SU-DHL-6 (cell line): Measurements from ENCODE around the gene COQ8B.

Experiments
- EZH2phosphoT487 ChIP-seq: fragments of 200-600 bp; sonication (generic), shearing (Covaris generic); conservative IDR thresholded peaks from 2 replicates; pipeline ENCODE4 v1.6.1; 2018; ENCODE audit warnings: mild to moderate bottlenecking, antibody characterized with exemption, low read length, moderate library complexity, mixed read lengths
- TF ChIP-seq, protein P1 (sequence below): fragments of 200-600 bp; sonication (generic); IDR thresholded peaks from one replicate; pipeline ENCODE4 v1.5.1; 2017; ENCODE audit warnings: antibody characterized with exemption, mild to moderate bottlenecking, low read length, moderate library complexity; ENCODE audit not compliant: insufficient read depth, poor library complexity, severe bottlenecking

GRCh38 chr19:40704491-40705361, 12.0 kb downstream of the COQ8B start:
- TF ChIP-seq, protein P1, sequence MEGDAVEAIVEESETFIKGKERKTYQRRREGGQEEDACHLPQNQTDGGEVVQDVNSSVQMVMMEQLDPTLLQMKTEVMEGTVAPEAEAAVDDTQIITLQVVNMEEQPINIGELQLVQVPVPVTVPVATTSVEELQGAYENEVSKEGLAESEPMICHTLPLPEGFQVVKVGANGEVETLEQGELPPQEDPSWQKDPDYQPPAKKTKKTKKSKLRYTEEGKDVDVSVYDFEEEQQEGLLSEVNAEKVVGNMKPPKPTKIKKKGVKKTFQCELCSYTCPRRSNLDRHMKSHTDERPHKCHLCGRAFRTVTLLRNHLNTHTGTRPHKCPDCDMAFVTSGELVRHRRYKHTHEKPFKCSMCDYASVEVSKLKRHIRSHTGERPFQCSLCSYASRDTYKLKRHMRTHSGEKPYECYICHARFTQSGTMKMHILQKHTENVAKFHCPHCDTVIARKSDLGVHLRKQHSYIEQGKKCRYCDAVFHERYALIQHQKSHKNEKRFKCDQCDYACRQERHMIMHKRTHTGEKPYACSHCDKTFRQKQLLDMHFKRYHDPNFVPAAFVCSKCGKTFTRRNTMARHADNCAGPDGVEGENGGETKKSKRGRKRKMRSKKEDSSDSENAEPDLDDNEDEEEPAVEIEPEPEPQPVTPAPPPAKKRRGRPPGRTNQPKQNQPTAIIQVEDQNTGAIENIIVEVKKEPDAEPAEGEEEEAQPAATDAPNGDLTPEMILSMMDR = no peak
- no peak for TF ChIP-seq EZH2phosphoT487
